Retinal pigment epithelial cell (primary cell): ENCODE results near the gene BRWD1.

Source experiments
- DNase-seq: peaks from one replicate; pipeline ENCODE4 v3.0.0-alpha.2; 2010; ENCODE audit warnings: low read depth
- H3K4me3 ChIP-seq: 2 replicates; pipeline ENCODE4 v1.5.1; 2011; ENCODE audit warnings: mild to moderate bottlenecking, low read length, control low read depth, moderate library complexity
- CTCF ChIP-seq: conservative IDR thresholded peaks from 2 replicates; pipeline ENCODE4 v1.5.1; 2011; ENCODE audit warnings: low read depth, low read length, control low read depth, inconsistent platforms

The BRWD1 gene

GRCh38 chr21:39344848-39345247 is 31.4 kb upstream of the BRWD1 start:
- TF ChIP-seq CTCF, result no peak
- H3K4me3 ChIP-seq, result no peak overlapping the region
- no peak for DNase-seq

- TF ChIP-seq CTCF, result no peak
- H3K4me3 ChIP-seq, result no peak overlapping the region
Observed at GRCh38 chr21:39341249-39341923, 28.0 kb upstream of the BRWD1 start.

GRCh38 chr21:39340687-39341086 is 27.3 kb upstream of the BRWD1 start:
- no peak for DNase-seq
- TF ChIP-seq CTCF, result no peak
- no peak overlapping the region for H3K4me3 ChIP-seq

More at GRCh38 chr21:39341249-39341923, 28.0 kb upstream of the BRWD1 start:
- DNase-seq, result no peak

GRCh38 chr21:39339231-39339630 is 25.8 kb upstream of the BRWD1 start:
- no peak for DNase-seq
- H3K4me3 ChIP-seq, result no peak overlapping the region
- no peak for TF ChIP-seq CTCF

GRCh38 chr21:39336457-39337008 is 23.1 kb upstream of the BRWD1 start:
- H3K4me3 ChIP-seq, result no peak overlapping the region
- no peak for DNase-seq
- no peak for TF ChIP-seq CTCF

GRCh38 chr21:39334611-39335010 is 21.2 kb upstream of the BRWD1 start:
- TF ChIP-seq CTCF, result no peak
- H3K4me3 ChIP-seq, result no peak overlapping the region
- DNase-seq, result no peak

GRCh38 chr21:39332175-39332574 is 18.7 kb upstream of the BRWD1 start:
- H3K4me3 ChIP-seq, result no peak overlapping the region
- no peak for TF ChIP-seq CTCF
- DNase-seq, result no peak
